Thyroid gland (tissue), 4 donors: ENCODE results near the gene PLA2G2E.

Source experiments
- CTCF ChIP-seq, 6 experiments: fragments of 200-600 bp in 3 of 6; fragments of 450-650 bp in 3 of 6; sonication (generic) in 3 of 6; IDR thresholded peaks; one replicate each; pipeline ENCODE4 v1.5.1; 2016 to 2019; ENCODE audit warnings: antibody characterized with exemption in 6 of 6, mild to moderate bottlenecking in 2 of 6, inconsistent platforms in 1 of 6, moderate library complexity in 1 of 6
- POLR2A ChIP-seq, 2 donors: fragments of 450-650 bp; IDR thresholded peaks; one replicate each; pipeline ENCODE4 v1.6.1; 2017; ENCODE audit warnings: antibody characterized with exemption in 2 of 2, mild to moderate bottlenecking in 2 of 2, moderate library complexity in 1 of 2

GRCh38 chr1:19882111-19883071 lies 41.0 kb downstream of the PLA2G2E start, which contains the start of gene OTUD3:
- TF ChIP-seq CTCF (IDR thresholded peaks at IDR 0.05) (peak; percentile 51 to 94 (median 90)), POLR2A (IDR thresholded peaks at IDR 0.05) (peak in 1 of 2 donors; percentile 92)
